GM12873 (cell line): Measurements from ENCODE around the gene GREM2.

Experiments used
- CTCF ChIP-seq: IDR thresholded peaks from 2 replicates; pipeline ENCODE4 v1.5.1; 2012; ENCODE audit warnings: low read depth, mild to moderate bottlenecking, moderate library complexity, low read length, control low read depth; ENCODE audit not compliant: insufficient read depth; ENCODE audit errors: missing control alignments

The GREM2 gene

GRCh38 chr1:240611619-240612480 lies at the start of gene GREM2:
TSS of gene GREM2 (minus strand) at chr1:240612155. CDS start at chr1:240493475, 118,680 bp downstream.
- no peak for TF ChIP-seq CTCF

- TF ChIP-seq CTCF, result no peak
These were observed 46.5 kb upstream of the GREM2 start for GRCh38 chr1:240658312-240658960.

GRCh38 chr1:240656531-240656930 lies 44.6 kb upstream of the GREM2 start:
- TF ChIP-seq CTCF, result no peak

- no peak for TF ChIP-seq CTCF
These were observed 41.0 kb upstream of the GREM2 start for GRCh38 chr1:240652961-240653409.

GRCh38 chr1:240652549-240652948 lies 40.6 kb upstream of the GREM2 start:
- TF ChIP-seq CTCF, result no peak

- TF ChIP-seq CTCF, result no peak
These were observed 38.9 kb upstream of the GREM2 start for GRCh38 chr1:240650877-240651276.

- no peak for TF ChIP-seq CTCF
These were observed 38.1 kb upstream of the GREM2 start for GRCh38 chr1:240649733-240650721.
